HL-60 (cell line): ENCODE measurements around the gene STN1.

Experiments used
- DNase-seq, 2 experiments: peaks; one replicate each; pipeline ENCODE4 v3.0.0-alpha.2; 2010 to 2020; ENCODE audit warnings: low read depth in 1 of 2, low spot score in 1 of 2
- H3K27ac ChIP-seq: fragments of 250-450 bp; sonication (Bioruptor Pico); replicated peaks from 2 replicates; pipeline ENCODE4 v1.5.1; 2020; ENCODE audit warnings: mild to moderate bottlenecking, moderate library complexity
- H3K27me3 ChIP-seq: fragments of 250-450 bp; sonication (Bioruptor Pico); 2 replicates; pipeline ENCODE4 v1.5.1; 2021; ENCODE audit warnings: mild to moderate bottlenecking, moderate library complexity; ENCODE audit not compliant: insufficient read depth, poor library complexity, severe bottlenecking
- H3K4me3 ChIP-seq: replicated peaks from 2 replicates; pipeline ENCODE4 v1.5.1; 2011; ENCODE audit warnings: mild to moderate bottlenecking, control low read depth, low read length; ENCODE audit not compliant: insufficient read depth
- CTCF ChIP-seq: IDR thresholded peaks from one replicate; pipeline ENCODE4 v1.5.1; 2011; ENCODE audit warnings: low read length, control low read depth, inconsistent platforms; ENCODE audit not compliant: insufficient read depth
- GABPA ChIP-seq: IDR thresholded peaks from 2 replicates; pipeline ENCODE4 v1.6.1; 2012; ENCODE audit warnings: low read depth
- POLR2AphosphoS5 ChIP-seq: IDR thresholded peaks from 2 replicates; pipeline ENCODE4 v1.6.1; 2012; ENCODE audit warnings: low read depth
- REST ChIP-seq: IDR thresholded peaks from 2 replicates; pipeline ENCODE4 v1.6.1; 2012; ENCODE audit warnings: low read depth; ENCODE audit not compliant: insufficient replicate concordance
- SPI1 ChIP-seq: IDR thresholded peaks from 2 replicates; pipeline ENCODE4 v1.6.1; 2012; ENCODE audit warnings: low read depth, mild to moderate bottlenecking, borderline replicate concordance

STN1 gene

GRCh38 chr10:103951183-103951582 is 33.2 kb upstream of the STN1 start:
- TF ChIP-seq CTCF = no peak
- TF ChIP-seq REST = no peak
- TF ChIP-seq GABPA = no peak
- no peak for TF ChIP-seq SPI1
- TF ChIP-seq POLR2AphosphoS5 = no peak
- H3K4me3 ChIP-seq = no peak overlapping the region

GRCh38 chr10:103949728-103950127 is 31.7 kb upstream of the STN1 start:
- Histone ChIP-seq H3K4me3 (no peak overlapping the region), H3K27me3 (no peaks in the 10 kb centered on the region), H3K27ac (no peak overlapping the region)
- TF ChIP-seq SPI1 (no peak), POLR2AphosphoS5 (no peak), GABPA (no peak), REST (no peak), CTCF (no peak)
- DNase-seq = no peak

More at GRCh38 chr10:103951183-103951582, 33.2 kb upstream of the STN1 start:
- DNase-seq = no peak
- no peak overlapping the region for H3K27ac ChIP-seq
- H3K27me3 ChIP-seq = no peaks in the 10 kb centered on the region

GRCh38 chr10:103947799-103948516 is 30.0 kb upstream of the STN1 start:
- H3K27ac ChIP-seq = no peak overlapping the region
- no peaks in the 10 kb centered on the region for H3K27me3 ChIP-seq
- DNase-seq = no peak

More at GRCh38 chr10:103947799-103948516, 30.0 kb upstream of the STN1 start:
- H3K4me3 ChIP-seq = no peak overlapping the region
- TF ChIP-seq SPI1 (no peak), POLR2AphosphoS5 (no peak), REST (no peak), GABPA (no peak), CTCF (no peak)
